ENCODE results near the gene LAMC1. TPM values are rescaled to one million over a fixed set of nuclear protein-coding genes. Genes with fewer than 3 reads are reported as not detected.

Gene LAMC1
- total and polyA plus RNA-seq, 2 experiments from 2014 or later: 18.4 to 116 TPM

DNA sequence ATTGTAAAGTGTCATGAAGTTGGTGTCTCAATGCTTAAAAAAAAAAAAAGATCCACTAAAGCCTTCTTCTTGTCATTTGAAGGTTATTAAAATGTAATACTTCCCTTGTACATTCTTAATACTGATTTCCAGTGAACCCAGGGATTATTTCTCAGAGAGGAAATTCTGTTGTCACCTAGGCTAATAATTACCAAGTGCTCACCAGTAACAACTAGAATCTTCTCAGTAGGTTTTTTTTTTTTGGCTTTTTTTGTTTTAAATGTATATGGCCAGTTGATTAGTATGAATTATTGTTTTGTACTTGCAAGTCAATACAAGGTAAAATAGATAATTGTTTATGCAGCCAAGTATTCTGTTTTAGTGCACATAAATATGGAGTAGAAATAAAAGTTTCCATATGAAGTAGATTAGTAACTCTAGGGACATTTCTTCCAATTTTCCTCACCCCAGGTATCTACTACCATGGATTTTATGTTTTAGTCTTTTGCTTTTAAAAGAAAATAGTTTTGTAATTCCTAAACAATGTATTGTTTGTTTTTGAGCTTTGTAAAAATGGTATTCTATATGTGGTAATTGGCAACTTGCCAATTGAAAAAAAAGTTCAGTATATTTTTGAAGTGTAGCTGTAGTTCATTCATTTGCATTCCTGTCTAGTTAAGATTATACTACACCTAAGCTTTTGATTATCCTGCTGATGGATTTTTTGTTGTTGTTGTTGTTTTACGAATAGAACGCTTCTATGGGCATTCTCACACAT is 21.9 kb downstream of the LAMC1 start:
- Histone ChIP-seq H3K9me2 (ENCODE audit: insufficient read depth) (no peaks in the 10 kb centered on the region), H3K27me3 (ENCODE audit: insufficient read depth) (no peaks in the 10 kb centered on the region), H3F3A (replicated peaks; ENCODE audit: low read depth) (no peaks in the 10 kb centered on the region), H3K27ac (ENCODE audit: low read depth) (no peak overlapping the region), H3K79me2 (replicated peaks; ENCODE audit: insufficient read depth) (peaks cover 100% of the 10 kb centered on the region), H4K20me1 (replicated peaks; ENCODE audit: insufficient read depth) (peaks cover 19% of the 10 kb centered on the region), H3K4me2 (no peak overlapping the region), H3K4me3 (no peak overlapping the region), H3K36me3 (ENCODE audit: insufficient read depth) (no peaks in the 10 kb centered on the region), H3K4me1 (ENCODE audit: insufficient read depth) (peaks cover 5% of the 10 kb centered on the region), H2AFZ (no peak overlapping the region)
- Mint-ChIP-seq H3K9me3 (no peaks in the 10 kb centered on the region), H3K4me1 (peaks cover 38% of the 10 kb centered on the region), H3K36me3 (ENCODE audit: low read depth) (no peaks in the 10 kb centered on the region), H3K27me3 (ENCODE audit: insufficient read depth, low read depth, poor library complexity) (no peaks in the 10 kb centered on the region), H3K27ac (no peak overlapping the region), H3K4me3 (no peak overlapping the region)
- DNase-seq (ENCODE audit: low spot score): no peak
- ATAC-seq: no peak
- TF ChIP-seq, protein P1, sequence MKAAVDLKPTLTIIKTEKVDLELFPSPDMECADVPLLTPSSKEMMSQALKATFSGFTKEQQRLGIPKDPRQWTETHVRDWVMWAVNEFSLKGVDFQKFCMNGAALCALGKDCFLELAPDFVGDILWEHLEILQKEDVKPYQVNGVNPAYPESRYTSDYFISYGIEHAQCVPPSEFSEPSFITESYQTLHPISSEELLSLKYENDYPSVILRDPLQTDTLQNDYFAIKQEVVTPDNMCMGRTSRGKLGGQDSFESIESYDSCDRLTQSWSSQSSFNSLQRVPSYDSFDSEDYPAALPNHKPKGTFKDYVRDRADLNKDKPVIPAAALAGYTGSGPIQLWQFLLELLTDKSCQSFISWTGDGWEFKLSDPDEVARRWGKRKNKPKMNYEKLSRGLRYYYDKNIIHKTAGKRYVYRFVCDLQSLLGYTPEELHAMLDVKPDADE (IDR thresholded peaks at IDR 0.05): no peak
- TF ChIP-seq POLR2AphosphoS5 (IDR thresholded peaks at IDR 0.05; ENCODE audit: low read depth) (no peak), ZNF331 (CRISPR knock-in tag; IDR thresholded peaks at IDR 0.05; ENCODE audit: low read depth) (no peak), NANOG (IDR thresholded peaks at IDR 0.05; ENCODE audit: borderline replicate concordance) (no peak), EZH2 (IDR thresholded peaks at IDR 0.05; ENCODE audit: low read depth, unreplicated experiment) (no peak), STAT1 (IDR thresholded peaks at IDR 0.05; ENCODE audit: unreplicated experiment) (no peak), ZNF114 (CRISPR knock-in tag; IDR thresholded peaks at IDR 0.05) (no peak), CREB1 (CRISPR knock-in tag; IDR thresholded peaks at IDR 0.05; ENCODE audit: low read depth) (no peak), EZH2phosphoT487 (IDR thresholded peaks at IDR 0.05; ENCODE audit: unreplicated experiment) (no peak), JUNB (IDR thresholded peaks at IDR 0.05; ENCODE audit: unreplicated experiment) (no peak)
- TF ChIP-seq, protein P2, sequence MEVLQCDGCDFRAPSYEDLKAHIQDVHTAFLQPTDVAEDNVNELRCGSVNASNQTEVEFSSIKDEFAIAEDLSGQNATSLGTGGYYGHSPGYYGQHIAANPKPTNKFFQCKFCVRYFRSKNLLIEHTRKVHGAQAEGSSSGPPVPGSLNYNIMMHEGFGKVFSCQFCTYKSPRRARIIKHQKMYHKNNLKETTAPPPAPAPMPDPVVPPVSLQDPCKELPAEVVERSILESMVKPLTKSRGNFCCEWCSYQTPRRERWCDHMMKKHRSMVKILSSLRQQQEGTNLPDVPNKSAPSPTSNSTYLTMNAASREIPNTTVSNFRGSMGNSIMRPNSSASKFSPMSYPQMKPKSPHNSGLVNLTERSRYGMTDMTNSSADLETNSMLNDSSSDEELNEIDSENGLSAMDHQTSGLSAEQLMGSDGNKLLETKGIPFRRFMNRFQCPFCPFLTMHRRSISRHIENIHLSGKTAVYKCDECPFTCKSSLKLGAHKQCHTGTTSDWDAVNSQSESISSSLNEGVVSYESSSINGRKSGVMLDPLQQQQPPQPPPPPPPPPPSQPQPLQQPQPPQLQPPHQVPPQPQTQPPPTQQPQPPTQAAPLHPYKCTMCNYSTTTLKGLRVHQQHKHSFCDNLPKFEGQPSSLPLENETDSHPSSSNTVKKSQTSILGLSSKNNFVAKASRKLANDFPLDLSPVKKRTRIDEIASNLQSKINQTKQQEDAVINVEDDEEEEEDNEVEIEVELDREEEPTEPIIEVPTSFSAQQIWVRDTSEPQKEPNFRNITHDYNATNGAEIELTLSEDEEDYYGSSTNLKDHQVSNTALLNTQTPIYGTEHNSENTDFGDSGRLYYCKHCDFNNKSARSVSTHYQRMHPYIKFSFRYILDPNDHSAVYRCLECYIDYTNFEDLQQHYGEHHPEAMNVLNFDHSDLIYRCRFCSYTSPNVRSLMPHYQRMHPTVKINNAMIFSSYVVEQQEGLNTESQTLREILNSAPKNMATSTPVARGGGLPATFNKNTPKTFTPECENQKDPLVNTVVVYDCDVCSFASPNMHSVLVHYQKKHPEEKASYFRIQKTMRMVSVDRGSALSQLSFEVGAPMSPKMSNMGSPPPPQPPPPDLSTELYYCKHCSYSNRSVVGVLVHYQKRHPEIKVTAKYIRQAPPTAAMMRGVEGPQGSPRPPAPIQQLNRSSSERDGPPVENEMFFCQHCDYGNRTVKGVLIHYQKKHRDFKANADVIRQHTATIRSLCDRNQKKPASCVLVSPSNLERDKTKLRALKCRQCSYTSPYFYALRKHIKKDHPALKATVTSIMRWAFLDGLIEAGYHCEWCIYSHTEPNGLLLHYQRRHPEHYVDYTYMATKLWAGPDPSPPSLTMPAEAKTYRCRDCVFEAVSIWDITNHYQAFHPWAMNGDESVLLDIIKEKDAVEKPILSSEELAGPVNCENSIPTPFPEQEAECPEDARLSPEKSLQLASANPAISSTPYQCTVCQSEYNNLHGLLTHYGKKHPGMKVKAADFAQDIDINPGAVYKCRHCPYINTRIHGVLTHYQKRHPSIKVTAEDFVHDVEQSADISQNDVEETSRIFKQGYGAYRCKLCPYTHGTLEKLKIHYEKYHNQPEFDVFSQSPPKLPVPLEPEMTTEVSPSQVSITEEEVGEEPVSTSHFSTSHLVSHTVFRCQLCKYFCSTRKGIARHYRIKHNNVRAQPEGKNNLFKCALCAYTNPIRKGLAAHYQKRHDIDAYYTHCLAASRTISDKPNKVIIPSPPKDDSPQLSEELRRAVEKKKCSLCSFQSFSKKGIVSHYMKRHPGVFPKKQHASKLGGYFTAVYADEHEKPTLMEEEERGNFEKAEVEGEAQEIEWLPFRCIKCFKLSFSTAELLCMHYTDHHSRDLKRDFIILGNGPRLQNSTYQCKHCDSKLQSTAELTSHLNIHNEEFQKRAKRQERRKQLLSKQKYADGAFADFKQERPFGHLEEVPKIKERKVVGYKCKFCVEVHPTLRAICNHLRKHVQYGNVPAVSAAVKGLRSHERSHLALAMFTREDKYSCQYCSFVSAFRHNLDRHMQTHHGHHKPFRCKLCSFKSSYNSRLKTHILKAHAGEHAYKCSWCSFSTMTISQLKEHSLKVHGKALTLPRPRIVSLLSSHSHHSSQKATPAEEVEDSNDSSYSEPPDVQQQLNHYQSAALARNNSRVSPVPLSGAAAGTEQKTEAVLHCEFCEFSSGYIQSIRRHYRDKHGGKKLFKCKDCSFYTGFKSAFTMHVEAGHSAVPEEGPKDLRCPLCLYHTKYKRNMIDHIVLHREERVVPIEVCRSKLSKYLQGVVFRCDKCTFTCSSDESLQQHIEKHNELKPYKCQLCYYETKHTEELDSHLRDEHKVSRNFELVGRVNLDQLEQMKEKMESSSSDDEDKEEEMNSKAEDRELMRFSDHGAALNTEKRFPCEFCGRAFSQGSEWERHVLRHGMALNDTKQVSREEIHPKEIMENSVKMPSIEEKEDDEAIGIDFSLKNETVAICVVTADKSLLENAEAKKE (CRISPR knock-in tag; IDR thresholded peaks at IDR 0.05): no peak
- TF ChIP-seq, protein P3, sequence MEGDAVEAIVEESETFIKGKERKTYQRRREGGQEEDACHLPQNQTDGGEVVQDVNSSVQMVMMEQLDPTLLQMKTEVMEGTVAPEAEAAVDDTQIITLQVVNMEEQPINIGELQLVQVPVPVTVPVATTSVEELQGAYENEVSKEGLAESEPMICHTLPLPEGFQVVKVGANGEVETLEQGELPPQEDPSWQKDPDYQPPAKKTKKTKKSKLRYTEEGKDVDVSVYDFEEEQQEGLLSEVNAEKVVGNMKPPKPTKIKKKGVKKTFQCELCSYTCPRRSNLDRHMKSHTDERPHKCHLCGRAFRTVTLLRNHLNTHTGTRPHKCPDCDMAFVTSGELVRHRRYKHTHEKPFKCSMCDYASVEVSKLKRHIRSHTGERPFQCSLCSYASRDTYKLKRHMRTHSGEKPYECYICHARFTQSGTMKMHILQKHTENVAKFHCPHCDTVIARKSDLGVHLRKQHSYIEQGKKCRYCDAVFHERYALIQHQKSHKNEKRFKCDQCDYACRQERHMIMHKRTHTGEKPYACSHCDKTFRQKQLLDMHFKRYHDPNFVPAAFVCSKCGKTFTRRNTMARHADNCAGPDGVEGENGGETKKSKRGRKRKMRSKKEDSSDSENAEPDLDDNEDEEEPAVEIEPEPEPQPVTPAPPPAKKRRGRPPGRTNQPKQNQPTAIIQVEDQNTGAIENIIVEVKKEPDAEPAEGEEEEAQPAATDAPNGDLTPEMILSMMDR (conservative IDR thresholded peaks at IDR 0.05; ENCODE audit: low read depth in 2 of 2): no peak
- TF ChIP-seq, protein P4, sequence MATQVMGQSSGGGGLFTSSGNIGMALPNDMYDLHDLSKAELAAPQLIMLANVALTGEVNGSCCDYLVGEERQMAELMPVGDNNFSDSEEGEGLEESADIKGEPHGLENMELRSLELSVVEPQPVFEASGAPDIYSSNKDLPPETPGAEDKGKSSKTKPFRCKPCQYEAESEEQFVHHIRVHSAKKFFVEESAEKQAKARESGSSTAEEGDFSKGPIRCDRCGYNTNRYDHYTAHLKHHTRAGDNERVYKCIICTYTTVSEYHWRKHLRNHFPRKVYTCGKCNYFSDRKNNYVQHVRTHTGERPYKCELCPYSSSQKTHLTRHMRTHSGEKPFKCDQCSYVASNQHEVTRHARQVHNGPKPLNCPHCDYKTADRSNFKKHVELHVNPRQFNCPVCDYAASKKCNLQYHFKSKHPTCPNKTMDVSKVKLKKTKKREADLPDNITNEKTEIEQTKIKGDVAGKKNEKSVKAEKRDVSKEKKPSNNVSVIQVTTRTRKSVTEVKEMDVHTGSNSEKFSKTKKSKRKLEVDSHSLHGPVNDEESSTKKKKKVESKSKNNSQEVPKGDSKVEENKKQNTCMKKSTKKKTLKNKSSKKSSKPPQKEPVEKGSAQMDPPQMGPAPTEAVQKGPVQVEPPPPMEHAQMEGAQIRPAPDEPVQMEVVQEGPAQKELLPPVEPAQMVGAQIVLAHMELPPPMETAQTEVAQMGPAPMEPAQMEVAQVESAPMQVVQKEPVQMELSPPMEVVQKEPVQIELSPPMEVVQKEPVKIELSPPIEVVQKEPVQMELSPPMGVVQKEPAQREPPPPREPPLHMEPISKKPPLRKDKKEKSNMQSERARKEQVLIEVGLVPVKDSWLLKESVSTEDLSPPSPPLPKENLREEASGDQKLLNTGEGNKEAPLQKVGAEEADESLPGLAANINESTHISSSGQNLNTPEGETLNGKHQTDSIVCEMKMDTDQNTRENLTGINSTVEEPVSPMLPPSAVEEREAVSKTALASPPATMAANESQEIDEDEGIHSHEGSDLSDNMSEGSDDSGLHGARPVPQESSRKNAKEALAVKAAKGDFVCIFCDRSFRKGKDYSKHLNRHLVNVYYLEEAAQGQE (IDR thresholded peaks at IDR 0.05; ENCODE audit: unreplicated experiment): no peak

All from GM23338 (cell line).